HG02759 (cell line): ENCODE measurements around the gene KRTAP4-7.
"Not testable (repeated sequence)": the region's sequence is repeated elsewhere in the genome, so short reads cannot be mapped to it uniquely, and the experiment has no call there.

Experiments
- ATAC-seq: cut with Tn5 transposase; IDR thresholded peaks from one replicate; pipeline ENCODE4 v1.9.1; 2021; ENCODE audit warnings: mild to moderate bottlenecking, moderate library complexity; ENCODE audit not compliant: unreplicated experiment

Gene KRTAP4-7

GRCh38 chr17:41108728-41109386 lies 24.9 kb downstream of the KRTAP4-7 start:
- not testable (repeated sequence) for ATAC-seq

- no peak for ATAC-seq
These were observed 27.4 kb downstream of the KRTAP4-7 start for GRCh38 chr17:41111151-41111885.

GRCh38 chr17:41116297-41116696 lies 32.3 kb downstream of the KRTAP4-7 start:
- ATAC-seq: no peak

- not testable (repeated sequence) for ATAC-seq
These were observed 34.0 kb downstream of the KRTAP4-7 start, which contains the start of gene KRTAP4-11 for GRCh38 chr17:41117846-41118386. Gene KRTAP4-11, minus strand, starts transcription at chr17:41118373. Its CDS starts 58 bp downstream, at chr17:41118315.

- ATAC-seq: no peak
These were observed 34.8 kb downstream of the KRTAP4-7 start for GRCh38 chr17:41118721-41119120.

GRCh38 chr17:41119696-41120690 lies 36.0 kb downstream of the KRTAP4-7 start:
- ATAC-seq: not testable (repeated sequence)

GRCh38 chr17:41121742-41122141 lies 37.8 kb downstream of the KRTAP4-7 start:
- no peak for ATAC-seq

- not testable (repeated sequence) for ATAC-seq
These were observed 39.5 kb downstream of the KRTAP4-7 start for GRCh38 chr17:41123292-41123990.

- not testable (repeated sequence) for ATAC-seq
These were observed 40.0 kb downstream of the KRTAP4-7 start, which contains the start of gene KRTAP4-12 for GRCh38 chr17:41123991-41124371. Gene KRTAP4-12, minus strand, starts transcription at chr17:41124182. Its CDS starts 60 bp downstream, at chr17:41124122.

GRCh38 chr17:41125064-41125463 lies 41.1 kb downstream of the KRTAP4-7 start:
- no peak for ATAC-seq

GRCh38 chr17:41126412-41126811 lies 42.5 kb downstream of the KRTAP4-7 start:
- ATAC-seq: no peak

GRCh38 chr17:41127371-41127770 lies 43.4 kb downstream of the KRTAP4-7 start:
- ATAC-seq: no peak

GRCh38 chr17:41131979-41132378 lies 48.0 kb downstream of the KRTAP4-7 start:
- ATAC-seq: no peak

- no peak for ATAC-seq
These were observed 50.2 kb downstream of the KRTAP4-7 start for GRCh38 chr17:41133880-41134735.
